ENCODE results near the gene PTGER1.

Gene PTGER1

GRCh38 chr19:14439014-14439413, 36.1 kb downstream of the PTGER1 start:
- DNase-seq, result no peak

- no peak for DNase-seq
These were observed 37.5 kb downstream of the PTGER1 start for GRCh38 chr19:14437578-14438140.

GRCh38 chr19:14435320-14436050, 39.7 kb downstream of the PTGER1 start:
- no peak for DNase-seq

GRCh38 chr19:14434543-14435319, 40.4 kb downstream of the PTGER1 start:
- DNase-seq, result no peak

- DNase-seq, result no peak
These were observed 41.3 kb downstream of the PTGER1 start for GRCh38 chr19:14433554-14434501.

- DNase-seq, result peak in 1 of 2 experiments; percentile 73
These were observed 42.2 kb downstream of the PTGER1 start, which contains the start of gene PKN1 for GRCh38 chr19:14432791-14433553. TSS of gene PKN1 (plus strand) at chr19:14433306. CDS start at chr19:14433522, 216 bp downstream.

- no peak for DNase-seq
These were observed 44.4 kb downstream of the PTGER1 start for GRCh38 chr19:14430712-14431111.

- DNase-seq, result no peak
These were observed 46.2 kb downstream of the PTGER1 start for GRCh38 chr19:14428882-14429416.

- DNase-seq, result no peak
These were observed 47.7 kb downstream of the PTGER1 start for GRCh38 chr19:14427461-14427860.

GRCh38 chr19:14425696-14426138, 49.4 kb downstream of the PTGER1 start:
- no peak for DNase-seq

All from NCI-H446 (cell line).